ENCODE measurements around the gene TMEM161A.
"Not testable (repeated sequence)": the region's sequence is repeated elsewhere in the genome, so short reads cannot be mapped to it uniquely, and the experiment has no call there.

The TMEM161A gene

GRCh38 chr19:19176950-19177349, 38.7 kb upstream of the TMEM161A start:
- Histone ChIP-seq H3K23ac (ENCODE audit: low read length) (no peak overlapping the region), H3K4me3 (ENCODE audit: low read length) (no peak overlapping the region), H3K9ac (ENCODE audit: low read length) (no peak overlapping the region), H3K4ac (ENCODE audit: low read depth, low read length) (no peak overlapping the region), H2AK5ac (ENCODE audit: low read length) (no peak overlapping the region), H3K4me2 (ENCODE audit: low read length) (no peak overlapping the region), H3K18ac (ENCODE audit: low read length) (no peak overlapping the region), H4K8ac (ENCODE audit: low read depth, low read length) (no peak overlapping the region), H3K36me3 (ENCODE audit: control insufficient read depth, insufficient read depth, low read length) (no peaks in the 10 kb centered on the region), H2BK120ac (ENCODE audit: low read depth, low read length) (no peak overlapping the region), H2BK15ac (replicated peaks; ENCODE audit: low read depth) (no peak overlapping the region), H3K4me1 (ENCODE audit: control insufficient read depth, low read depth, low read length) (no peaks in the 10 kb centered on the region), H4K5ac (ENCODE audit: low read length) (no peak overlapping the region), H2BK5ac (ENCODE audit: low read length) (no peak overlapping the region), H3K27me3 (ENCODE audit: insufficient read depth, low read length, poor library complexity) (no peaks in the 10 kb centered on the region), H3K56ac (ENCODE audit: low read length) (no peak overlapping the region), H3K79me2 (ENCODE audit: control insufficient read depth, insufficient read depth, low read length) (no peaks in the 10 kb centered on the region), H3K27ac (ENCODE audit: low read depth, low read length) (no peak overlapping the region), H3K79me1 (ENCODE audit: low read length) (no peaks in the 10 kb centered on the region)
- no CpG with 5 or more reads among the region's 8 CpGs for WGBS (ENCODE audit: extremely low coverage, insufficient coverage, low lambda C conversion rate)
- no peak for DNase-seq

GRCh38 chr19:19173243-19173642, 35.0 kb upstream of the TMEM161A start:
- not testable (repeated sequence) for H2BK15ac ChIP-seq (replicated peaks; ENCODE audit: low read depth); H2BK120ac ChIP-seq (ENCODE audit: low read depth, low read length); H3K36me3 ChIP-seq (ENCODE audit: control insufficient read depth, insufficient read depth, low read length); H4K8ac ChIP-seq (ENCODE audit: low read depth, low read length); H3K23ac ChIP-seq (ENCODE audit: low read length); H3K4ac ChIP-seq (ENCODE audit: low read depth, low read length); H3K79me2 ChIP-seq (ENCODE audit: control insufficient read depth, insufficient read depth, low read length); H3K27me3 ChIP-seq (ENCODE audit: insufficient read depth, low read length, poor library complexity); H4K5ac ChIP-seq (ENCODE audit: low read length); H3K56ac ChIP-seq (ENCODE audit: low read length); DNase-seq; H3K4me3 ChIP-seq (ENCODE audit: low read length); H3K79me1 ChIP-seq (ENCODE audit: low read length); H2BK5ac ChIP-seq (ENCODE audit: low read length); H2AK5ac ChIP-seq (ENCODE audit: low read length); H3K9ac ChIP-seq (ENCODE audit: low read length); H3K18ac ChIP-seq (ENCODE audit: low read length); H3K4me2 ChIP-seq (ENCODE audit: low read length); H3K27ac ChIP-seq (ENCODE audit: low read depth, low read length); H3K4me1 ChIP-seq (ENCODE audit: control insufficient read depth, low read depth, low read length)
- WGBS (ENCODE audit: extremely low coverage, insufficient coverage, low lambda C conversion rate), result no CpG with 5 or more reads among the region's 5 CpGs

DNA sequence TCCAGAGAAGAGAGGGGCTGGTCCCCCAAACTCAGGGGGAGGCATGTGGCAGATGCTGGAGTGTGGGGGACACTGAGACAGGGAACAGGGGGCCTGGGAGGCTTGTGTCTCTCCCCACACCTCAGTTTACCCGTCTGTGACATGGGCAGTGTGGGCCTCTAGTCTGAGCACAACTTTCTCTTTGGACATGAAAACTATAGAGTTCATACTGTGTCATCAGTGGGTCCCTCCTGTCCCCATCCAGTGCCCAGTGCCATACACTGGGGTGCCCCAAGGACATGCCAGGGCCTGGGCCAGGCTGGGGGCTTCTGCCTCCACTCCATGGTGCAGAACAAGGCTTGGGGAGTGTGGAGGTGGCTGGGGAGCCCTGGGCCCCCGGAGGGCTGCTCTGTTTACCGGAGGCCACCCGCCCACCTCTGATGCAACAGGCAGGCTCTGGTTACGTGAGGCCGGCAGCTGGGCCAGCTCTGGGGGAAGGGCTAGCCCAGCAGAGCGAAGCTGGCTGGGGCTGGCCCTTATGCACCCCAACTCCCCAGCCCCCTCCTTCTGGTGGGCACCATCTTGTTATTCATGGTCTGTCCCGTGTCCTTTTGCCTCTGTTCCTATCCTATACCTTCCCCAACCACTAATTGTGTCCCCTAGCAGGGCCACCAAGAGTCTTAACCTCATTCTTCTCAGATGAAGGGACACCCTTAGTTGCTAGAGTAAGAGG, 33.7 kb upstream of the TMEM161A start:
- WGBS (ENCODE audit: extremely low coverage, insufficient coverage, low lambda C conversion rate), result no CpG with 5 or more reads among the region's 8 CpGs
- H3K79me1 ChIP-seq (ENCODE audit: low read length), result no peaks in the 10 kb centered on the region
- H3K4me3 ChIP-seq (ENCODE audit: low read length), result no peak overlapping the region
- no peaks in the 10 kb centered on the region for H3K79me2 ChIP-seq (ENCODE audit: control insufficient read depth, insufficient read depth, low read length)
- peak overlapping the region; percentile 64 for H3K56ac ChIP-seq (ENCODE audit: low read length)
- H2BK120ac ChIP-seq (ENCODE audit: low read depth, low read length), result no peak overlapping the region
- no peaks in the 10 kb centered on the region for H3K27me3 ChIP-seq (ENCODE audit: insufficient read depth, low read length, poor library complexity)
- peak overlapping the region; percentile 11 for H3K9ac ChIP-seq (ENCODE audit: low read length)
- no peak overlapping the region for H2BK15ac ChIP-seq (replicated peaks; ENCODE audit: low read depth)
- H3K23ac ChIP-seq (ENCODE audit: low read length), result no peak overlapping the region
- H2BK5ac ChIP-seq (ENCODE audit: low read length), result no peak overlapping the region
- H3K4me1 ChIP-seq (ENCODE audit: control insufficient read depth, low read depth, low read length), result no peaks in the 10 kb centered on the region
- H4K5ac ChIP-seq (ENCODE audit: low read length), result no peak overlapping the region
- H2AK5ac ChIP-seq (ENCODE audit: low read length), result no peak overlapping the region
- no peak overlapping the region for H3K18ac ChIP-seq (ENCODE audit: low read length)
- H4K8ac ChIP-seq (ENCODE audit: low read depth, low read length), result no peak overlapping the region
- no peak for DNase-seq
- no peak overlapping the region for H3K4me2 ChIP-seq (ENCODE audit: low read length)
- no peak overlapping the region for H3K27ac ChIP-seq (ENCODE audit: low read depth, low read length)
- no peak overlapping the region for H3K4ac ChIP-seq (ENCODE audit: low read depth, low read length)
- no peaks in the 10 kb centered on the region for H3K36me3 ChIP-seq (ENCODE audit: control insufficient read depth, insufficient read depth, low read length)

DNA sequence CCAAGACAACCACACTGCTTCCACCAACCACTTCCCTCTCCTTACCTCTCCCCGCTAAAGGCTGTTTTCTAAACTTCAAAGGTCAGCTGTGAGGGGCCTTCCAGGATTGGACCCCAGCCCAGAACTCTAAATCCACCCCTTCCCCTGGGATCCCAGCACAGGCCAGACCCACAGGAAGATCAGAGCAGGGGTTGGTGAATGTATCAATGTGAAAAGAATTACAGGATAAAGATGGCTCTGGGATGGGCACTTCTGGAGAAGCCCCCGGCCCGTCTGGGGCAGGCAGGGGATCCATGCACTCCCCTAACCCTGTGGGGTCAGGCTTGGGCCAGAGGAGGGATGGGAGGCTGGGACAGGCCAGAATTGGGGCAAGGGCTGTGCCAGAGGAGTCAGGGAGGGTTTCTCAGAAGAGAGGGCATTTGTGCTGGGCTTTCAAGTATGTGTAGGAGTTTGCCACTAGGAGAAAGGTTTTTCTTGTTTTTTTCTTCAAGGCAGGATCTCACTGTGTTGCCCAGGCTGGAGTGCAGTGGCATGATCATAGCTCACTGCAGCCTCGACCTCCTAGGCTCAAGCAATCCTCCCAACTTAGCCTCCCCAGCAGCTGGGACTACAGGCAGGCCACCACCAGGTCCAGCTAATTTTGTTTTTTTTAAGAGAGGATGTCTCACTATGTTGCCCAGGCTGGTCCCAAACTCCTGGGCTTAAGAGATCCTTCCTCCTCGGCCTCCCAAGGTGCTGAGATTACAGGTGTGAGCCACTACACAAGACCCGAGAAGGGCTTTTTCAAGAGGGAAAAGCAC, 32.8 kb upstream of the TMEM161A start:
- H3K27ac ChIP-seq (ENCODE audit: low read depth, low read length), result no peak overlapping the region
- no peak overlapping the region for H3K9ac ChIP-seq (ENCODE audit: low read length)
- H3K4me2 ChIP-seq (ENCODE audit: low read length), result no peak overlapping the region
- no peaks in the 10 kb centered on the region for H3K4me1 ChIP-seq (ENCODE audit: control insufficient read depth, low read depth, low read length)
- H3K36me3 ChIP-seq (ENCODE audit: control insufficient read depth, insufficient read depth, low read length), result no peaks in the 10 kb centered on the region
- no peak overlapping the region for H3K18ac ChIP-seq (ENCODE audit: low read length)
- H3K23ac ChIP-seq (ENCODE audit: low read length), result no peak overlapping the region
- no peak overlapping the region for H2BK120ac ChIP-seq (ENCODE audit: low read depth, low read length)
- no peaks in the 10 kb centered on the region for H3K79me2 ChIP-seq (ENCODE audit: control insufficient read depth, insufficient read depth, low read length)
- WGBS (ENCODE audit: extremely low coverage, insufficient coverage, low lambda C conversion rate), result no CpG with 5 or more reads among the region's 6 CpGs
- H3K4me3 ChIP-seq (ENCODE audit: low read length), result no peak overlapping the region
- H4K5ac ChIP-seq (ENCODE audit: low read length), result no peak overlapping the region
- no peak overlapping the region for H2AK5ac ChIP-seq (ENCODE audit: low read length)
- no peaks in the 10 kb centered on the region for H3K79me1 ChIP-seq (ENCODE audit: low read length)
- H2BK15ac ChIP-seq (replicated peaks; ENCODE audit: low read depth), result no peak overlapping the region
- H3K27me3 ChIP-seq (ENCODE audit: insufficient read depth, low read length, poor library complexity), result no peaks in the 10 kb centered on the region
- H3K4ac ChIP-seq (ENCODE audit: low read depth, low read length), result no peak overlapping the region
- no peak overlapping the region for H2BK5ac ChIP-seq (ENCODE audit: low read length)
- no peak overlapping the region for H3K56ac ChIP-seq (ENCODE audit: low read length)
- no peak overlapping the region for H4K8ac ChIP-seq (ENCODE audit: low read depth, low read length)
- DNase-seq, result no peak

GRCh38 chr19:19170053-19170872, 32.0 kb upstream of the TMEM161A start, which contains the start of gene MEF2B:
Gene MEF2B, minus strand, starts transcription at chr19:19170263. Its CDS starts 19,528 bp downstream, at chr19:19150735.
- Histone ChIP-seq H3K27ac (ENCODE audit: low read depth, low read length) (no peak within 1 kb of the TSS), H3K36me3 (ENCODE audit: control insufficient read depth, insufficient read depth, low read length) (no peaks in the 10 kb centered on the region), H3K9ac (ENCODE audit: low read length) (no peak within 1 kb of the TSS), H3K4ac (ENCODE audit: low read depth, low read length) (no peak within 1 kb of the TSS), H3K4me2 (ENCODE audit: low read length) (peak within 1 kb of the TSS; percentile 35), H3K27me3 (ENCODE audit: insufficient read depth, low read length, poor library complexity) (no peaks in the 10 kb centered on the region), H3K23ac (ENCODE audit: low read length) (no peak within 1 kb of the TSS), H3K4me3 (ENCODE audit: low read length) (no peak within 1 kb of the TSS), H4K5ac (ENCODE audit: low read length) (no peak within 1 kb of the TSS), H3K79me1 (ENCODE audit: low read length) (no peaks in the 10 kb centered on the region), H3K56ac (ENCODE audit: low read length) (peak within 1 kb of the TSS; percentile 22), H2BK15ac (replicated peaks; ENCODE audit: low read depth) (no peak within 1 kb of the TSS), H3K79me2 (ENCODE audit: control insufficient read depth, insufficient read depth, low read length) (no peaks in the 10 kb centered on the region), H2BK5ac (ENCODE audit: low read length) (no peak within 1 kb of the TSS), H3K18ac (ENCODE audit: low read length) (no peak within 1 kb of the TSS), H2BK120ac (ENCODE audit: low read depth, low read length) (no peak within 1 kb of the TSS), H3K4me1 (ENCODE audit: control insufficient read depth, low read depth, low read length) (no peaks in the 10 kb centered on the region), H4K8ac (ENCODE audit: low read depth, low read length) (no peak within 1 kb of the TSS), H2AK5ac (ENCODE audit: low read length) (no peak within 1 kb of the TSS)
- no CpG with 5 or more reads among the region's 56 CpGs for WGBS (ENCODE audit: extremely low coverage, insufficient coverage, low lambda C conversion rate)
- peak; percentile 89 for DNase-seq

Measured in mesendoderm (in vitro differentiated cells).